GM23338 (cell line): ENCODE results near the gene RIMS3.

Source experiments
- CTCF ChIP-seq, 2 experiments: fragments of 200-600 bp in 1 of 2; sonication (generic) in 1 of 2; conservative IDR thresholded peaks; 2 replicates each; pipeline versions ENCODE4 v1.5.1 to v1.6.1; 2016 to 2017; ENCODE audit warnings: antibody characterized with exemption in 2 of 2, low read depth in 2 of 2, mild to moderate bottlenecking in 2 of 2, moderate library complexity in 1 of 2
- ETS1 ChIP-seq: IDR thresholded peaks from 2 replicates; pipeline ENCODE4 v1.6.1; 2016; ENCODE audit warnings: antibody characterized with exemption
- EZH2 ChIP-seq: fragments of 200-600 bp; sonication (generic); IDR thresholded peaks from one replicate; pipeline ENCODE4 v1.8.0; 2017; ENCODE audit warnings: antibody characterized with exemption, mild to moderate bottlenecking, low read depth; ENCODE audit not compliant: unreplicated experiment
- EZH2phosphoT487 ChIP-seq: fragments of 200-600 bp; sonication (generic); IDR thresholded peaks from one replicate; pipeline ENCODE4 v1.8.1; 2018; ENCODE audit warnings: antibody characterized with exemption; ENCODE audit not compliant: unreplicated experiment
- POLR2AphosphoS5 ChIP-seq: IDR thresholded peaks from 2 replicates; pipeline ENCODE4 v1.6.1; 2016; ENCODE audit warnings: antibody characterized with exemption, low read depth
- ZNF331 ChIP-seq: fragments of 250-450 bp; sonication (Bioruptor Pico); IDR thresholded peaks from 2 replicates; pipeline ENCODE4 v1.5.0; 2020; ENCODE audit warnings: low read depth, mild to moderate bottlenecking, moderate library complexity

GRCh38 chr1:40582116-40582515 lies 83.4 kb downstream of the RIMS3 start:
- TF ChIP-seq CTCF (conservative IDR thresholded peaks at IDR 0.05; ENCODE audit: low read depth in 2 of 2) (no peak), POLR2AphosphoS5 (no peak), ETS1 (no peak), ZNF331 (CRISPR knock-in tag) (no peak), EZH2 (no peak), EZH2phosphoT487 (no peak)
